ENCODE measurements around the gene PNMA8A. TPM values are rescaled to one million over a fixed set of nuclear protein-coding genes. Genes with fewer than 3 reads are reported as not detected.

The PNMA8A gene
- total and polyA plus RNA-seq, 2 of the 8 experiments (the other 6 are each of a cell fraction or from before 2014, with no cell fraction given) = 10.0 to 22.8 TPM

GRCh38 chr19:46511237-46511636 is 39.9 kb upstream of the PNMA8A start (continued):
- TF ChIP-seq CTBP2 (IDR thresholded peaks at IDR 0.05; ENCODE audit: borderline replicate concordance, insufficient read depth, insufficient read length, low read length) (no peak), SAP30 (IDR thresholded peaks at IDR 0.05; ENCODE audit: insufficient read depth, insufficient replicate concordance, low read length) (no peak), HDAC6 (IDR thresholded peaks at IDR 0.05; ENCODE audit: low read depth, low read length) (no peak), JUN (IDR thresholded peaks at IDR 0.05; ENCODE audit: low read depth, low read length) (no peak), TCF12 (IDR thresholded peaks at IDR 0.05; ENCODE audit: low read depth, low read length) (no peak), CHD7 (IDR thresholded peaks at IDR 0.05; ENCODE audit: insufficient replicate concordance, low read length) (no peak)

Data from H1 (cell line).